ENCODE results near the gene CAPN7. TPM values are rescaled to one million over a fixed set of nuclear protein-coding genes. Genes with fewer than 3 reads are reported as not detected.

The CAPN7 gene
- total RNA-seq, 8 experiments from 2014 or later, result 23.4 to 44.3 (median 32.6) TPM

DNA sequence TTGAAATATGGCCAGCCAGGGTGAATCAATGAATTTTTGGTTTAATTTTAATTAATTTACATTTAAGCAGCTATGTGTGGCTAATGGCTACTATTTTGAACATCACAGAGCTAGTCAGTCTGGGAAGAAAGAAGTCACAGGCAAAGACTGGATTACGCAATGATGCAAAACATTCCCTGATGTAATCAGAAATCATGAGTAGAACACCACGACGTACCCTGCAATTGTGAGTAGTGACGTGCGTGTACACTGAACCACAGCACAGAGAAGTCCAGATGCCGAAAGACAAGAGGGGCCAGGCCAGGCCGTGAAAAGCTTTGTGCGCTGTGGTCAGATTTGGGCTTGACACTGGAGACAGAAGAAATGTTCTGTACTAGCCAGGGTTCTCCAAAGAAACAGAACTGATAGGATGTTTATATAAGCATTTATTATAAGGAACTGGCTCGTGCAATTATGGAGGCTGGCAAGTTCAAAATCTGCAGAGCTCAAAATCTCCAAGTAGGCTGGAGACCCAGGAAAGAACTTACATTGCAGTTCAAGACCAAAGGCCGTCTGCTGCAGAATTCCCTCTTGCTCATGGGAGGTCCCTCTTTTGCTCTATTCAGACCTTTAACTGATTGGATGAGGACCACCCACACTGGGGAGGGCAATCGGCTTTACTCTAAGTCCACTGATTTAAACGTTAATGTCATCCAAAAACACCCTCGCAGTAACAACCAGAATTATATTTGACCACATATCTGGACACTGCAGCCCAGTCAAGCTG, 81.7 kb downstream of the CAPN7 start:
- no peak overlapping the region for H3K4me3 ChIP-seq
- peak; percentile 45 to 94 (median 72) for ATAC-seq (replicated peaks in 6 of 8)
- in situ Hi-C loops (cut with MboI; ENCODE audit: low pct_unique_long_range_greater_than_20kb in 2 of 9, low sequenced_read_pairs in 9 of 9, unreplicated experiment in 9 of 9), result no loop called here
- H3K27ac ChIP-seq, result no peak overlapping the region
- peaks cover 2 to 12% of the 10 kb centered on the region in 2 donors for H3K4me1 ChIP-seq (replicated peaks in 1 of 2)
- 38 to 80% (median 59%) methylated on average over 1 to 12 of the region's 13 CpGs; no CpG with 5 or more reads in 2 of the 10 experiments for WGBS, 10 experiments

DNA sequence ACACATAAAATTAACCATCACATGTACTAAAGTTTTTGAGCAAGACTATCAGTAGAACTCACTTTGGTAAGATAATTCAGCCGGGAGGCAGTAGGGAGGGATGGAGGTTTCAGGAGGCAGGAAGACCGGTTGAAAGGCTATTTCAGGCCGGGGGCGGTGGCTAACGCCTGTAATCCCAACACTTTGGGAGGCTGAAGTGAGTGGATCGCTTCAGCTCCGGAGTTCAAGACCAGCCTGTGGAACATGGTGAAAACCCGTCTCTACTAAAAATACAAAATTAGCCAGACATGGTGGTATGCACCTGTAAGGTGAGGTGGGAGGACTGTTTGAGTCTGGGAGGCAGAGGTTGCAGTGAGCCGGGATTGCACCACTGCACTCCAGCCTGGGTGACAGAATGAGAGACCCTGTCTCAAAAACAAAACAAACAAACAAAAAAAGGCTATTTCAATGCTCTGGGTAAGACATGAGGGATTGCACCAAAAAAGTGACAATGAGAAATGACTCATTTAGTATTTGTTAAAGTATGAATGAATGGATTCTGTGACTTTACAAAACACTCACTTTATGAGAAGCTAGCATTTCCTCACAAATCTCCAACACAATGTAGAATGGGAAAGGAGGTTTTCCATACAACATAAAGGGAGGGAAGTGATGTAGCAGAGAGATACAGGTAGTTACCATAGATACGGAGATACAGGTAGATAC, 82.4 kb downstream of the CAPN7 start:
- Histone ChIP-seq H3K27ac (no peak overlapping the region), H3K4me3 (no peak overlapping the region), H3K4me1 (replicated peaks in 1 of 2) (peaks cover 2 to 12% of the 10 kb centered on the region in 2 donors)
- WGBS, 10 experiments, result 85 to 100% (median 97%) methylated on average over 2 to 10 of the region's 10 CpGs; no CpG with 5 or more reads in 1 of the 10 experiments
- no peak for ATAC-seq (replicated peaks in 6 of 8)
- in situ Hi-C loops (cut with MboI; ENCODE audit: low pct_unique_long_range_greater_than_20kb in 2 of 9, low sequenced_read_pairs in 9 of 9, unreplicated experiment in 9 of 9), result no loop called here

DNA sequence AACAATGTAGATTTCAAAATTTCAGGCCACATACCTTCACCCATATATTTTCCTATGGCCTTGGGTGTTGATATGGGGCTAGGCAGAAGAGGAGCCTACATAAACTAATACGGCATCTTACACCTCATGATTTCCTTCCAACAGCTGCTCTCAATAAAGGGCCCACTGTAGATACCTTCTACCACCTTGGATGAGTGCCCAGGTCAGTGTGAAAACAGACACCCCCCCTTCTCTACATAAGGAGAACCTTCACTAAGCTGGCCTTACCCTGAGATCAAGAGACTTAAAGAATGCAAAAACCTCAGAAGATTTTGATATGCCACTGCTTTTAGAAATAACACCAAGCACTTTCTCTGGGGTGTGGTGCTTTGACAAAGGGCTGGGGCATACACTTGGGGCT, 83.6 kb downstream of the CAPN7 start:
- Histone ChIP-seq H3K4me3 (no peak overlapping the region), H3K27ac (no peak overlapping the region), H3K4me1 (replicated peaks in 1 of 2) (peaks cover 0 to 8% of the 10 kb centered on the region in 2 donors)
- in situ Hi-C loops (cut with MboI; ENCODE audit: low pct_unique_long_range_greater_than_20kb in 2 of 9, low sequenced_read_pairs in 9 of 9, unreplicated experiment in 9 of 9), result no loop called here
- WGBS, 10 experiments, result 83 to 100% (median 100%) methylated on average over 1 of the region's 1 CpG; no CpG with 5 or more reads in 4 of the 10 experiments
- no peak for ATAC-seq (replicated peaks in 6 of 8)

DNA sequence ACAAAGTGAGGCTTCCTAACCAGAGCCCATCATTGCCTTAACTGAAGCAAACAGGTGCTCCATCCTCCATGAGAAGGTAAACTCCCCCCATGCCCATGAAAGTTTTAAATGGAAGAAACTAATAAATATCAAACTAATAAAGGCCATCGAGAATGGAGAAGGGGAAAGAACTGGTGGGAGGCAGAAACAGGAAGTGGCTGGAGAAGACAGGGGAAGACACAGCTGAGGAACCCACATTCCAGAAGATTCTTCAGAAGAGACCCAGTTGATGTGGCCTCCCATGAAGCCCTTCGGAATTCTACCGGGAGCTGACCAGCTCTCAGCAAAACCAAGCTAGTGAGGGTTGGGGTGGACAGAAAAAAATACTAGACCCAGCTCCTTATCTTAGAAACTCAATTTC, 84.7 kb downstream of the CAPN7 start:
- in situ Hi-C loops (cut with MboI; ENCODE audit: low pct_unique_long_range_greater_than_20kb in 2 of 9, low sequenced_read_pairs in 9 of 9, unreplicated experiment in 9 of 9), result no loop called here
- 22 to 100% (median 90%) methylated on average over 1 to 3 of the region's 3 CpGs; no CpG with 5 or more reads in 1 of the 10 experiments for WGBS, 10 experiments
- no peak for ATAC-seq (replicated peaks in 6 of 8)
- Histone ChIP-seq H3K4me1 (replicated peaks in 1 of 2) (peaks cover 0 to 8% of the 10 kb centered on the region in 2 donors), H3K4me3 (no peak overlapping the region), H3K27ac (no peak overlapping the region)

DNA sequence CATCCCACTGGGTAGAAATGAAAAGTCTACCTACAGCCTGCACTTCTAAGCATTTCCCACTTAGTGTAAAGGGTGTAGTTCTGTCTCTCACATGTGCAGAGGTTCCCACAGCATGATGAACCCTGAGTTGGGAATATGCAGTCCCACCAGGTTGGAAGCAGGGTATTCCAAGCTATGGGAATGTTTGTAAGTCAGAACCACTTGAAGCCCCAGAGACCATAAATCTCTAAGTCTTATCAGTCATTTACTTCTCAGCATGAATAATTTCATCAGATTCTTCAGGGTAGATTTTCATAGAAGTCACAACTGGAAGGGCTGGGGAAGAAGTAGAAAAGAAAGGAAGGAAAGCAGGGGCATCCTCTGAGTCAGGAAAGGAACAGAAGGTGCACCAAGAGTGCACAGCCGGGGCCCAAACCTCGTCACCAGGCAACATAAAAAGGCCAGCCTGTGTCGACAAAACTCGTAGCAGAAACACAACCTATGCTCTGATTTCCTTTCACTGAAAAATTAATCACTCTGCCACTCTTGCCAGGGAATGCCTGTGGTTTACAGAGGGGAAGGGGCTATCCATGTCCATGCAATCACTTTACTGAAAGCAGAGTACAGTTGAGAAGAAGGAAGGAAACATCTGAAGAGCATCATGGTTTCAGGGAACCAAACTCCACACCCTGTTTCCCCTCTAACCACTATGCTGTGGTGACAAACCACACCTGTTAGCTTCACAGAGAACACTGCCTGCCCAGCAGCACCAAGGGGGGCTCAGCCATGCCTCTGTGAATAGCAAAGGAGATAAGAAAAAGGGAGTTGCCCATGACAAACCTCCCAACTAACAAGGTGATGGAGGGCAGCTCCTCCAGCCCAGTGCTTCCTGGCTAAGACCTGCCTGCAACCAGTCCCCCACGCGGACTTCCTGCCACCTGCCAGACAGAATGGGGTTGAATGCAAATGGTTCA, 85.8 kb downstream of the CAPN7 start:
- Histone ChIP-seq H3K27ac (no peak overlapping the region), H3K4me3 (no peak overlapping the region), H3K4me1 (replicated peaks in 1 of 2) (peaks cover 0 to 8% of the 10 kb centered on the region in 2 donors)
- WGBS, 10 experiments, result 75 to 100% (median 87%) methylated on average over 1 to 6 of the region's 6 CpGs; no CpG with 5 or more reads in 4 of the 10 experiments
- ATAC-seq (replicated peaks in 6 of 8), result no peak
- in situ Hi-C loops (cut with MboI; ENCODE audit: low pct_unique_long_range_greater_than_20kb in 2 of 9, low sequenced_read_pairs in 9 of 9, unreplicated experiment in 9 of 9), result no loop called here

DNA sequence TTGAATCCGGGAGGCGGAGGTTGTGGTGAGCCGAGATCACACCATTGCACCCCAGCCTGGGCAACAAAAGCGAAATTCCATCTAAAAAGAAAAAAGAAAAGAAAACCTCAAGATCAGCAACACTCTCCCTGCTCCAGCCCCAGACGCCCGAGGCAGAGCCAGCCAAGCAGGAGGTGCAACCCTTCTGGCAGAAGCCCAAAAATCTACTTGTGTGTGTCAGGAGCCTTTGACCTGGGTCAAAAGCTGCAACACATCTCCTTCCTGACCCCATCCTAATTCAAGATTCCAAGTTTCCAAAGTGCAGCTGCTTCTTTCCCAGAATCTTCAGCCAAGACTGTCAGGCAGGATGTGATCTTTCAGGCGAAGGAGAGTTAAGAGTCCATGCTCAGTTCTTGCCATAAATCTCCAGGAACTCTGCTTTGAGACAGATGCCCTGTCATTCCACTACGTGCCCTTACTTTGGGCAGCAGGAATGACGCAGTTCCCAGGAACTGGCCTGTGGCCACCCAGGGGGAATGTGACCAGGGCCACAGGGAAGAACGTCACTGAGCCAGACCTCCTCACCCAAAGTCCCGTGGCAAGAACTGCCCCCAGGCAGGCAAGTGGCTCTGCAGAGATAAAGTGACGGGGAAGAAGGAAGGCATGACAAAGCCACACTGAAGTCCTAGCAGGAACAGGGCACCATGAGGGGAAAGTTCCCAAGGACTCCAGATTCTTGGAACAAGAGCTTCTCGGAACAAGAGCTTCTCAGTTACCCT, 86.9 kb downstream of the CAPN7 start:
- peaks cover 0 to 2% of the 10 kb centered on the region in 2 donors for H3K4me1 ChIP-seq (replicated peaks in 1 of 2)
- WGBS, 10 experiments, result 67 to 100% (median 89%) methylated on average over 1 to 5 of the region's 13 CpGs; no CpG with 5 or more reads in 2 of the 10 experiments
- ATAC-seq (replicated peaks in 6 of 8), result no peak
- in situ Hi-C loops (cut with MboI; ENCODE audit: low pct_unique_long_range_greater_than_20kb in 2 of 9, low sequenced_read_pairs in 9 of 9, unreplicated experiment in 9 of 9), result no loop called here
- no peak overlapping the region for H3K4me3 ChIP-seq
- no peak overlapping the region for H3K27ac ChIP-seq

DNA sequence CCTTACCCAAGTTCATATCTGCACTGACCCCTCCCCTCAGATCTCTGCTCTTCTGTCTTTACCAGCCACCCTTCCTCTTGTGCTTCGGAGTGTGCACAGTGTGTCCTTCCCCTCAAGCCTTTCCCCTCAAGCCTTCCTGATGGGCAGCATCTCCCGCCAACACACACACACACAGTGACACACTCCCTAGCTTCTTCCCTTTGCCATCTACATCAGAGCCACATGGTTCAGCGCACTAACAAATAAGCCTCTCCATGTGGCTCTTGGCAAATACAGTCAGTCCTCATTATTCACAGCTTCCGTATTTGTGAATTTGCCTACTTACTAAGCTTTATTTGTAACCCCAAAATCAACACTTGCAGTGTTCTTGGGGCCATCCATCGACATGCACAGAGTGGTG, 88.9 kb downstream of the CAPN7 start:
- no peak for ATAC-seq (replicated peaks in 6 of 8)
- in situ Hi-C loops (cut with MboI; ENCODE audit: low pct_unique_long_range_greater_than_20kb in 2 of 9, low sequenced_read_pairs in 9 of 9, unreplicated experiment in 9 of 9), result no loop called here
- H3K4me3 ChIP-seq, result no peak overlapping the region
- no peak overlapping the region for H3K27ac ChIP-seq
- H3K4me1 ChIP-seq (replicated peaks in 1 of 2), result peaks cover 0 to 2% of the 10 kb centered on the region in 2 donors
- 38 to 100% (median 92%) methylated on average over 1 to 5 of the region's 5 CpGs; no CpG with 5 or more reads in 1 of the 10 experiments for WGBS, 10 experiments

DNA sequence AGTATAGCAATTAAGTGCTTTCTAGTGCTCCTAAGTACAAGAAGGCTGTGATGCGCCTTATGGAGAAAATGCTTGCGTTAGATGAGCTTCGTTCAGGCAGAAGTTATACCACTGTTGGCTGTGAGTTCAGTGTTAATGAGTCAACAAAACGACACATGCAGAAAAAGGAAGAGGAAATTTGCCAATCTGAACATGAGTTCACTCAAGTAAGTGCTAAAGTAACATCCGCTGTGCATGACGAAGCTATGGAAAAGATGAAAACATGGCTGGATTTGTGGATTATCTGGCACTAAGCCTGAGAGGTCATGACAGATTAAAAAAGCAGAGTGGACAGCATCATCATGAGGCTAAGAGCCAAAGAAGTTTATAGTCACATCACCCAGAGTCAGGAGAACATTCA, 89.5 kb downstream of the CAPN7 start:
- WGBS, 10 experiments, result 0 to 100% (median 87%) methylated on average over 1 to 6 of the region's 6 CpGs; no CpG with 5 or more reads in 1 of the 10 experiments
- in situ Hi-C loops (cut with MboI; ENCODE audit: low pct_unique_long_range_greater_than_20kb in 2 of 9, low sequenced_read_pairs in 9 of 9, unreplicated experiment in 9 of 9), result no loop called here
- Histone ChIP-seq H3K4me1 (replicated peaks in 1 of 2) (peaks cover 0 to 2% of the 10 kb centered on the region in 2 donors), H3K27ac (no peak overlapping the region), H3K4me3 (no peak overlapping the region)
- ATAC-seq (replicated peaks in 6 of 8), result peak in 1 of 8 experiments; percentile 8

DNA sequence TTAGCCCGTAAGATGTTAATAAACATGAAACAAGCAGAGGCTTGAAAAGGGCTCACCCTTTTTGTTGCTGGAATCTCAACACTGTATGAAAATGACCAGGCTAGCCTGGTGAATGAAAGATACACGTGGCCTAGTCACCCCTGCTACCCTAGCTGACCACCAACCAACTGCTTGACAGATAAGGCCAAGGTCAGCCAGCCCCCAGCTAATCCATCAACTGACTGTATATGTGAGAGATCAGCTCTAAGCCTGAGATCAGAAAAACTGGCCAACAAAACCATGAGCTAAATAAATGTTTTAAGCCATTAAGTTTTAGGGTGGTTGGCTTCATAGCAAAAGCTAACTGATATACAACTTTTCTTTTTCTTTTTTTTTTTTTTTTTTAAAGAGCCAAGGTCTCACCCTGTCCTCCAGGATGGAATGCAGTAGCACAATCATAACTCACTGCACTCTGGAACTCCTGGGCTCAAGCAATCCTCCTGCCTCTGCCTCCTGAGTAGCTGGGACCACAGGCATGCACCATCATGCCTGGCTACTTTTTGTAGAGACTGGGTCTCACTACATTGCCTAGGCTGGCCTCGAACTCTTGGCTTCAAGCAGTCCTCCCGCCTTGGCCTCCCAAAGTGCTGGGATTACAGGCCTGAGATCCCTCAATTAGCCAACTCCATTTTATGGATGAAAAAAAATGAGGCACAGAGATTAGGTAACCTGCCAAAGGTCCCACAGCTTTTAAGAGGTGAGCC, 91.7 kb downstream of the CAPN7 start:
- in situ Hi-C loops (cut with MboI; ENCODE audit: low pct_unique_long_range_greater_than_20kb in 2 of 9, low sequenced_read_pairs in 9 of 9, unreplicated experiment in 9 of 9), result no loop called here
- no peak for ATAC-seq (replicated peaks in 6 of 8)
- 60 to 100% (median 75%) methylated on average over 1 to 4 of the region's 4 CpGs; no CpG with 5 or more reads in 1 of the 10 experiments for WGBS, 10 experiments
- H3K27ac ChIP-seq, result no peak overlapping the region
- no peak overlapping the region for H3K4me3 ChIP-seq
- H3K4me1 ChIP-seq (replicated peaks in 1 of 2), result no peaks in the 10 kb centered on the region

DNA sequence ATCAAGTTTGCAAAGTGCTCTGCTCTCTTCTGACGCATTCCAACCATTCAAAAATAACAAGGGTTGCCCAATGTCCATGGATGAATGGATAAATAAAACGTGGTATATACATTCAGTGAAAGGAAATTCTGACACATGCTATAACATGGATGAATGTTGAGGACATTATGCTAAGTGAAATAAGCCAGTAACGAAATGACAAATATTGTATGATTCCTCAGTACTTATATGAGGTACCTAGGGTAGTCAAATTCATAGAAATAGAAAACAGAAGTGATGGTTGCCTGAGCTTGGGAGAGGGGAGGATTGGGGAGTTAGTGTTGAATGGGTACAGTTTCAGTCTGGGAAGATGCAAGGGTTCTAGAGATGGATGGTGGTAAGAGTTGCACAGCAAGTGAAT, 92.5 kb downstream of the CAPN7 start:
- no peak overlapping the region for H3K4me3 ChIP-seq
- in situ Hi-C loops (cut with MboI; ENCODE audit: low pct_unique_long_range_greater_than_20kb in 2 of 9, low sequenced_read_pairs in 9 of 9, unreplicated experiment in 9 of 9), result no loop called here
- WGBS, 10 experiments, result 29 to 100% (median 94%) methylated on average over 1 to 3 of the region's 3 CpGs; no CpG with 5 or more reads in 1 of the 10 experiments
- H3K4me1 ChIP-seq (replicated peaks in 1 of 2), result no peaks in the 10 kb centered on the region
- no peak for ATAC-seq (replicated peaks in 6 of 8)
- H3K27ac ChIP-seq, result no peak overlapping the region

DNA sequence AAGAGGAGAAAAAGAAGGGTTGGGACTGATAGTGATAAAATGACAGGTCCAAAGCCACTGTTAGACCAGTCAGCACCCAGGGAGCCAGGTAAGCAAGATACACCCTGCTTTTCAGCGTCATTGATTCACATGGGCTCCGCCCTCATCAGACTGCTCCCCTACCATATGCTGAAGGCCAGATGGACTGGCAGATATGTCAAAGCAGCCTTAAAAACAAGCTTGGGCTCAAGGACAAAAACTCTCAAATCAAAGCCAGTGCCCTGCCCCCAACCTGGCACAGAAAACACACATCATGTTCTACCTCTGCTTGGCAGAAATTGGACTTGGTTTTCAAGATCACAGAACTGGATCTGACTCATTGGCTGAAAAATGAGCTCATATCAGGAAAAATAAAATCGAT, 93.0 kb downstream of the CAPN7 start:
- 0 to 100% (median 71%) methylated on average over 1 to 3 of the region's 3 CpGs; no CpG with 5 or more reads in 1 of the 10 experiments for WGBS, 10 experiments
- in situ Hi-C loops (cut with MboI; ENCODE audit: low pct_unique_long_range_greater_than_20kb in 2 of 9, low sequenced_read_pairs in 9 of 9, unreplicated experiment in 9 of 9), result no loop called here
- Histone ChIP-seq H3K27ac (no peak overlapping the region), H3K4me1 (replicated peaks in 1 of 2) (no peaks in the 10 kb centered on the region), H3K4me3 (no peak overlapping the region)
- ATAC-seq (replicated peaks in 6 of 8), result peak in 1 of 8 experiments; percentile 18

All from motor neuron (in vitro differentiated cells).